KOPT-K1 (cell line): ENCODE results near the gene RGS16.

ENCODE experiments used
- H3K27ac ChIP-seq: fragments of 200-600 bp; sonication (generic); 2 replicates; pipeline ENCODE4 v1.5.1; 2016; ENCODE audit warnings: antibody characterized with exemption, mild to moderate bottlenecking, low read depth, low read length; ENCODE audit not compliant: poor library complexity, severe bottlenecking
- H3K36me3 ChIP-seq: fragments of 200-600 bp; sonication (generic); 2 replicates; pipeline ENCODE4 v1.5.1; 2017; ENCODE audit warnings: antibody characterized with exemption, mild to moderate bottlenecking, low read length, moderate library complexity; ENCODE audit not compliant: insufficient read depth
- H3K9me3 ChIP-seq: fragments of 200-600 bp; sonication (generic); 2 replicates; pipeline ENCODE4 v1.5.1; 2017; ENCODE audit warnings: antibody characterized with exemption, low read length, mild to moderate bottlenecking; ENCODE audit not compliant: insufficient read depth, poor library complexity, severe bottlenecking

The RGS16 gene

GRCh38 chr1:182604175-182605164, at the start of gene RGS16:
Gene RGS16 (minus strand): TSS chr1:182604389. CDS start chr1:182604259, 130 bp downstream.
- Histone ChIP-seq H3K36me3 (no peaks in the 10 kb centered on the region), H3K9me3 (no peaks in the 10 kb centered on the region), H3K27ac (no peak within 1 kb of the TSS)

- no peaks in the 10 kb centered on the region for H3K36me3 ChIP-seq
- H3K27ac ChIP-seq, result no peak overlapping the region
Measured at GRCh38 chr1:182653986-182654385, 49.8 kb upstream of the RGS16 start.

GRCh38 chr1:182652933-182653332, 48.7 kb upstream of the RGS16 start:
- H3K9me3 ChIP-seq, result no peaks in the 10 kb centered on the region
- H3K27ac ChIP-seq, result no peak overlapping the region
- no peaks in the 10 kb centered on the region for H3K36me3 ChIP-seq

More at GRCh38 chr1:182653986-182654385, 49.8 kb upstream of the RGS16 start:
- no peaks in the 10 kb centered on the region for H3K9me3 ChIP-seq

- no peaks in the 10 kb centered on the region for H3K9me3 ChIP-seq
- no peak overlapping the region for H3K27ac ChIP-seq
- H3K36me3 ChIP-seq, result no peaks in the 10 kb centered on the region
Measured at GRCh38 chr1:182651339-182651724, 47.1 kb upstream of the RGS16 start.

GRCh38 chr1:182650678-182651338, 46.6 kb upstream of the RGS16 start:
- Histone ChIP-seq H3K27ac (no peak overlapping the region), H3K9me3 (no peaks in the 10 kb centered on the region), H3K36me3 (no peaks in the 10 kb centered on the region)

GRCh38 chr1:182649041-182649440, 44.9 kb upstream of the RGS16 start:
- H3K36me3 ChIP-seq, result no peaks in the 10 kb centered on the region
- H3K27ac ChIP-seq, result no peak overlapping the region
- no peaks in the 10 kb centered on the region for H3K9me3 ChIP-seq

- H3K9me3 ChIP-seq, result no peaks in the 10 kb centered on the region
Measured at GRCh38 chr1:182646739-182647138, 42.5 kb upstream of the RGS16 start.

GRCh38 chr1:182644886-182645285, 40.7 kb upstream of the RGS16 start:
- Histone ChIP-seq H3K36me3 (no peaks in the 10 kb centered on the region), H3K9me3 (no peaks in the 10 kb centered on the region), H3K27ac (no peak overlapping the region)

More at GRCh38 chr1:182646739-182647138, 42.5 kb upstream of the RGS16 start:
- H3K27ac ChIP-seq, result no peak overlapping the region
- H3K36me3 ChIP-seq, result no peaks in the 10 kb centered on the region

- Histone ChIP-seq H3K36me3 (no peaks in the 10 kb centered on the region), H3K27ac (no peak overlapping the region), H3K9me3 (no peaks in the 10 kb centered on the region)
Measured at GRCh38 chr1:182643699-182644098, 39.5 kb upstream of the RGS16 start.

GRCh38 chr1:182642461-182642860, 38.3 kb upstream of the RGS16 start:
- Histone ChIP-seq H3K27ac (no peak overlapping the region), H3K9me3 (no peaks in the 10 kb centered on the region), H3K36me3 (no peaks in the 10 kb centered on the region)

- Histone ChIP-seq H3K36me3 (no peaks in the 10 kb centered on the region), H3K9me3 (no peaks in the 10 kb centered on the region), H3K27ac (no peak overlapping the region)
Measured at GRCh38 chr1:182641561-182641960, 37.4 kb upstream of the RGS16 start.

GRCh38 chr1:182639330-182639729, 35.1 kb upstream of the RGS16 start:
- H3K9me3 ChIP-seq, result no peaks in the 10 kb centered on the region
- no peak overlapping the region for H3K27ac ChIP-seq
- no peaks in the 10 kb centered on the region for H3K36me3 ChIP-seq

GRCh38 chr1:182637769-182638168, 33.6 kb upstream of the RGS16 start:
- Histone ChIP-seq H3K9me3 (no peaks in the 10 kb centered on the region), H3K36me3 (no peaks in the 10 kb centered on the region), H3K27ac (no peak overlapping the region)

- Histone ChIP-seq H3K9me3 (no peaks in the 10 kb centered on the region), H3K36me3 (no peaks in the 10 kb centered on the region), H3K27ac (no peak overlapping the region)
Measured at GRCh38 chr1:182635871-182636270, 31.7 kb upstream of the RGS16 start.

GRCh38 chr1:182634306-182635072, 30.3 kb upstream of the RGS16 start:
- Histone ChIP-seq H3K27ac (no peak overlapping the region), H3K9me3 (no peaks in the 10 kb centered on the region), H3K36me3 (no peaks in the 10 kb centered on the region)
